GM19397 (cell line): ENCODE results near the gene ATP5ME.

ENCODE experiments used
- ATAC-seq: cut with Tn5 transposase; IDR thresholded peaks from one replicate; pipeline ENCODE4 v1.9.1; 2021; ENCODE audit warnings: mild to moderate bottlenecking, moderate library complexity; ENCODE audit not compliant: unreplicated experiment

ATP5ME gene

DNA sequence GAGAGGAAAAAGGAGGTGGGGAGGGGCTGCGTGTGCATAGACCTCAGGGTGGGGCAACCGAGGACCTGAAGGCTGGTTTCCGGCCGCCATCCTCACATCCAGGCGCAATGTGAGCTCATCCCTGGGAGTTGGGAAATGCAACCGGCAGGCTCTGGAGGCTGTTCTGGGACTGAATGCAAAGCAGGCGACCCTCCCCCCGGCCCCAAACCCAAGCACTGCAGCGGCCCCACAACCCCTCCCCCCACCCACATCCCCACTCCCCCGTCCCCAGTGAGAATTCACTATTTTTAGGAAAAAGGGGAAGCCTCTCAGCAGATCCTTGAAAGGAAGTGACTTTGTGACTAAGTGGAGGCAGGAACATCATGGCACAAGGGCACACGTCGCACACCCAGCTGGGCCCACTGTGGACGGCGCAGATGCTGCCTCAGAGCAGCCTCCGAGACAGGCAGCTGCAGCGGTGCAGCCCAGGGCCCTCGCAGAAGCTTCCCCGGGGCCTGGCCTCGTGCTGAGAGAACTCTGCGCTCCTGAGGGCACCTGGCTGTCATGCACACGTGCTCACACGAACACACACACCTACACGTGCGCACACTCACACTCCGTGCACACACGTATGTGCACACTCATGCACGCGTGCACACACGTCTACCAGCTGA is 50.0 kb downstream of the ATP5ME start:
- ATAC-seq = no peak

DNA sequence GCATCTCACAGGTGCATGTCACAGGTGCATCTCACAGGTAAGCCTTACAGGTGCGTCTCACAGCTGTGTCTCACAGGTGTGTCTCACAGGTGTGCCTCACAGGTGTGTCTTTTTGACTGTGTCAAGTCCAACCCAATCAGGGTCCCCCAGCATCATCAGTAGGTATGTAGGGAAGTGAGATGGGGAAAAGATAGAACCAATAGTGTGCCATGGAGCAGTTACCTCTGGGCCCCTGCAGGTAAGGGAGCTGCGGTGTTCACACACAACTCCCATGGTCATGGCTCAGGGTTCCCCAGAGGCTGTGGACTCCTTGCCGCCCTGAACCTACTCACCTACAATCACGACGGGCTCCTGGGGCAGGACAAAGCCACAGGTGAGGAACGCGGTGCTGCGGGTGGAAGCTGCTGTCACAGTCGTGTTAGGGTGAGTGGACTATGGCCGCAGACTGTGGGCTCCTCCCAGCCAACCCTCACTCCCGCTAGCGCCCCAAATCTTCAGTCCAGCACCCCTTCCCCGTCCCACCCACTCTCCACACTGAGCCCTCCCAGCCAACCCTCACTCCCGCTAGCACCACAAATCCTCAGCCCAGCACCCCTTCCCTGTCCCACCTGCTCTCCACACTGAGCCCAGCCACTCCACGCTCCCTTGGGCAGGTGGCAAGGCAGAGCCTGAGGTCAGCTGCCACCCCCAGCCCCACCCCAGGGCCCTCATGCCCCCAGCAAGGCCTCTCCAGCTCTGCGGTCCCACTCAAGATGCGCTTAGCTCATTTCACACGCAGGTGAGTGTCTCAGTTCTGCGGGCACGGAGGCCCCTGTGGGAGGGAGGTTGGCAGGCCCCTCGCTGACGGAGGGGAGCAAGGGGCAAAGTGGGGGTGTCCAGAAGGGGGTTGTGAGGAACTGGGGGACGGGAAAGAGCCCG is 50.8 kb downstream of the ATP5ME start:
- ATAC-seq = no peak
